ENCODE measurements around the gene GJA3.
A peak's percentile ranks its signal among the peaks of the same experiment; 100 is the strongest.

The GJA3 gene

GRCh38 chr13:20128459-20128931 lies 32.4 kb downstream of the GJA3 start:
- no peak for DNase-seq (ENCODE audit: low spot score)

DNA sequence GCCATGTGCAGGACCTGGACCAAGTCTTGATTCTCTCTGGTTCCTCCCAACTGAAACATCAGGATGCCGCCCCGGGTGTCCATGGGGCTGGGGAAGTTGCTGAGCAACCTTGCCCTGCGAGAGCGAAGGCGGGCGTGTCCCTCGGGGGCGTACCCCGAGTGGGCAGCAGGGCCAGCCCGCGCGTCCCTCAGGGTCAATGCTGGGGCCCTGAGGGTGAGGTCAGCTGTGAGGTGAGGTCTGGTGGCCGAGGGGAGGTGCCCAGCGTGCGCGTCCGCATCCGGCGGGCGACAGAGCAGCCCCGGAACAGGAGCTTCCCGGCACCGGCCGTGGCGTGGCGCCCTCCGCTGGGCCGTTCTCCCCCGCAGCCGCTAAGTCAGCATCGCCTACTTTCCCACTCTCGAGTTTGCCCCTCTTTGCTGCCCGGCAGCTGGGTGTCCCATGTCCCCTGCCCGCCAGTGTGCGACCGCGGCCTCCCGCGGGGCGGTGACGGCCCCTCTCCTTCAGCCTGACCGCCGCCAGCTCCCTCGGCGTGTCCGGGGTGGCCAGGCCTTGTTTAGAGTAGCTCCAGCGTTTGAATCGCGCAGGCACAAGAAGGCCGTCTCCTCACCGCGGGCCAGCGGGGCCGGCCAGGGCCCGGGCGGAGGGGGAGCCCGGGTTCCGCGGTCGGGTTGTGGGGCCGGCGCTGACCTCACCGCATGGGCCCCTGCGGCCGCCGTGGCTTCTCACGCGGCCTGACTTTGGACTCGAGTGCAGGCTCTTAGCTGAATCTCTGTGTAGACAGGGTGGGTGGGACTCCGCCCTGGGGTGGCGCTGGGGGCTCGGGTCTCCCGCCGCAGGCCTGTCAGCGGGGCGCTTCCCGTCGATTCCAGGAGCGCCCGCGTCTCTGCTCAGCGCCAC lies 33.0 kb downstream of the GJA3 start:
- peak; percentile 41 for DNase-seq (ENCODE audit: low spot score)

GRCh38 chr13:20127262-20127561 lies 33.6 kb downstream of the GJA3 start:
- DNase-seq (ENCODE audit: low spot score), result no peak

- DNase-seq (ENCODE audit: low spot score), result no peak
Measured at GRCh38 chr13:20126541-20127261, 34.2 kb downstream of the GJA3 start.

GRCh38 chr13:20125783-20126165 lies 35.1 kb downstream of the GJA3 start:
- no peak for DNase-seq (ENCODE audit: low spot score)

DNA sequence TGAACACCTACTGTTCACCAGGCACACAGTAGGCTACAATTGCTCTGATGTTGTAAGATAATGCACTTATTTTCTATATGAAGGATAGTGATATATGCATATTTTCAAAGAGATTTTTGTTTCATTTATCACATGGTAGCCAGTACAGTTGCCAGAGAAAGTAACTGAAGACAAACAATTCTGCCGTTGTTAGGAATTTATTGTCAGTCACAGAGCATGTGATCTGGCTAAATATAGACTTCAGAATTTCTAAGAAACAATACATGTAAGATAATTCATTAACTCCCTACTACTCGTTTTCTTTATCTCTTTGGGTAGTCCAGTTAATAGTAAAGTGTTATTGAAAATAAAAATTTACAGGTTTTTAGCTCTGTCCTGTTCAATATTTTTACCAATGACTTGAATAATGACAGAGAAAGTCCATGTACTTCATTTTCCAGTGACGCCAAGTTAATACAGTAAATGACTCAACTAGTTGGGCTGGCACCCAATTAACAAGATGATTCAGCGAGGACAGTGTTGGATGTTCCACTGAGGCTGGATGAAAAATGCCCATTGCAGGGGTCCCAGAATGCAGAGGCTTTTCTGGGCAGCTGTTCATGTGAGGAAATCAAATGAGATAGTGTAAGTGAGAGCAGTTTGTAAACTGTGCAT lies 35.6 kb downstream of the GJA3 start:
- no peak for DNase-seq (ENCODE audit: low spot score)

GRCh38 chr13:20124303-20124702 lies 36.5 kb downstream of the GJA3 start:
- no peak for DNase-seq (ENCODE audit: low spot score)

- DNase-seq (ENCODE audit: low spot score), result no peak
Measured at GRCh38 chr13:20121159-20121525, 39.7 kb downstream of the GJA3 start.

DNA sequence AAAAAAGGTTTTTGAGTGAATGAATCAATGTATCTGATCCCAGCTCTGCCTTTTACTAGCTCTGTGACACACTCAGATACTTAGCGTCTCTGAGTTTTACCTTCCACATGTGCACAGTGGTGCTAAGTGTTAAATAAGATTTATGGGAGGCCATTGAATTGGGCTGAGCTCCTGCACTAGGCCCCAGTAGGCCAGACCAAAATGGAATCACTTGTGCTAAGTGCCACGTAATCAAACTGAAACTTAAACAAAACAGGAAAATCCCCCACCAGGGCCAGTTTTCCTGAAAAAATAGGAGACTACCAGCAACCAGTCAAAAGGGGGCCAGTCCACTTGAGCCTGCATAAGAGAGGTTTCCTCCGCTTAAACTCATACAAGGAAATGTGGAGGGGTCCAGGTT lies 40.9 kb downstream of the GJA3 start:
- DNase-seq (ENCODE audit: low spot score), result no peak

DNA sequence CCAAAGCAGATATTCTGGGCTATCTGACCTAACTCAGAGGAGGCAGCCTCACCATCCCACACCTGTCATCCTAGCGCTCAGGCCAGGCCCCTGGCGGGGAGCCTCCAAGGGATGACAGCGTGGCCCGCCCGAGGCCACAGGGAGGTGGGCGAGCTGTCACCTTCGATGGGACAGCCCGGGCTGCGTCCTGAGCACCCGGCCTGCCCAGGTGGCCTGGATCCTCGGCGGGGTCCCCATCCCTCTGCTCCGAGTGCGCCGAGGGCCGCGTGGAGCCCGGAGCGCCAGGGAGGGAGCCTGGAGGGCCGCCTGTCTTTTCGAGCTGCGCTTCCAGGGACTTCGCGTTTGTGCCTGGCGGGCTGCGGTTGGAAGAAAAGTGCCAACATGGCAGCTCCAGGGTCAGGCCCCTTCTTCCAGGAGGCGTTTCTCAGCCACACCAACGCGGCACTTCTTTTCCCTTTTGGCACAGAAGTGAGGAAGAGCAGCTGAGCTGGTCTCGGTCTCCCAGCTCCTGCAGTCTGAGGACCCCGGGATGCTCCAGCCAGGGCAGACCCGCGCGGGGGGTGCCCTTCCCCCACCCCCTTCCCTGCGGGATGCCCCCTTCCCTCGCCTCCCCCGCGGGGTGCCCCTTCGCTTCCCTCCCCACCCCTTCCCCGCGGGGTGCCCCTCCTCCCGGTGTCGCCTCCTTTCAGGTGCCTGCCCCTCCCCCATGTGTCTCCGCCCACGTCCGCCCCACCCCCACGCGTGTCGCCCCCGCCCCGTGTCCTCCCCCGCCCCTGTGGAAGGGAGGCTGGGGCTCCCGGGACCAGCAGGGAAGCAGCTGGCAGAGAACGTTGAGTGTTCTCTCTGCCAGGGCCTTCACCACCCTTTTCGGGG lies 42.3 kb downstream of the GJA3 start:
- no peak for DNase-seq (ENCODE audit: low spot score)

DNA sequence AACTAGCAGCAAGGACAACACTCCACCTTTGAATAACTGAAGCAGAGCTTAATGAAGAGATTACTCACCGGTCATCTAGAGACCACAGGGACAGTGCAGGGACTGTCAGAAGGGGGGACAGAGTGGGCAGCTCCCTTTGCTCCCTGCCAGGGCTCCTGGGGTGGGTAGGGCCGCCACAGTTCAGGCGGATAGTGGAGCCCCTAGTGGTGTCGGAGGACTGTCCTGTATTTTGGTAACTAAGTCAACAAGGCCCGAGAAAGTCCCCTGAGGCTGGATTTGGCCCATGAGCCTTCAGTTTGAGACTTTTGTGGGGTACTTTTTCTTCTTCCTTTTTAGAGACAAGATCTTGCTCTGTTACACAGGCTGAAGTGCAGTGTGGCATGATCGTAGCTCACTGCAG lies 44.6 kb downstream of the GJA3 start:
- no peak for DNase-seq (ENCODE audit: low spot score)

DNA sequence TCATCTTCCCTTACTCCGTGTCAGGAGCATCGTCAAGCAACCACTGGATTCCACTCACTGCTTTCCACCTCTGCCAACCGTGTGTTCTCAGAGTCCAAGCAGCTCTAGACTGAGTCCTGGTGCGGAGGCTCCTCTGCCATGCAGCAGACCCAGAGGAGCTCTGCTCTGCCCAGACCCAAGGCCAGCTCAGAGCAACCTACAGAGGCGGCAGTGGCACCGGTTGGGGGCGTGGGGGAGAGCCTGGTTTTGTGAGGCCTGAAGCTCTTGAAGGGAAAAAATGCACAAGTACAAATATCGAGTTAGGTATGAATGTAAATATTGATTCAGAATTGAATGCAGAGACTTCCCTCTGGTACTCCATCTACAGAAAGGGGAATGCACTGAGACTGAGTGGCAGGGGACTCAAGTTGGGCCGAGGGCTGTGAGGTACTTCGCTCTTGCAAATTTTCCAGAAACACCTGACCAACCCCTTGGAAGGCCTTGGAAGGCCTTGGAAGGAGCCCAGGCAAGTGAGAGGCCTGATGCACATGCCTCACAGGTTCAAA lies 46.7 kb downstream of the GJA3 start:
- no peak for DNase-seq (ENCODE audit: low spot score)

GRCh38 chr13:20109037-20109436 lies 51.8 kb downstream of the GJA3 start:
- no peak for DNase-seq (ENCODE audit: low spot score)

DNA sequence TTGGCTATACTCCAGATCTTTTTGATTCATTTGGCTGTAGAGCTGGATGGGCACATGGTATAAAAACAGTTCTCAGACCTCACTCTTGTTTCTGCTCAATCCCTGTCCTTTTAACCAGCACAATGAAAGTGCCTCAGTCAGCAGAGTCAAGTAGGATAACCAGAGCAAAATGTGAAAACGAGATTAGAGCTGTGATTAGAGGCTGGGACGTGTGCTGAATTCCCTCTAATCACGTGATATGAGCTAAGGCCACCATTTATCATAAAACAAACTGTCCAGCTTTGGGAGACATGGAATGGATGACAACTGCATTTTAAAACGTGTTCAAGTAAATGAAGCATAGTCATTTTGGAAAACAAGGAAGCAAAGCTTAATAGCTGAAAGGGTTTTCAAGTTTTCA lies 54.1 kb downstream of the GJA3 start:
- DNase-seq (ENCODE audit: low spot score), result peak; percentile 41

- DNase-seq (ENCODE audit: low spot score), result no peak
Measured at GRCh38 chr13:20105161-20105689, 55.6 kb downstream of the GJA3 start.

- DNase-seq (ENCODE audit: low spot score), result no peak
Measured at GRCh38 chr13:20102525-20103180, 58.2 kb downstream of the GJA3 start.

- DNase-seq (ENCODE audit: low spot score), result peak; percentile 66
Measured at GRCh38 chr13:20101467-20102316, 59.2 kb downstream of the GJA3 start.

- DNase-seq (ENCODE audit: low spot score), result no peak
Measured at GRCh38 chr13:20099319-20099718, 61.5 kb downstream of the GJA3 start.

DNA sequence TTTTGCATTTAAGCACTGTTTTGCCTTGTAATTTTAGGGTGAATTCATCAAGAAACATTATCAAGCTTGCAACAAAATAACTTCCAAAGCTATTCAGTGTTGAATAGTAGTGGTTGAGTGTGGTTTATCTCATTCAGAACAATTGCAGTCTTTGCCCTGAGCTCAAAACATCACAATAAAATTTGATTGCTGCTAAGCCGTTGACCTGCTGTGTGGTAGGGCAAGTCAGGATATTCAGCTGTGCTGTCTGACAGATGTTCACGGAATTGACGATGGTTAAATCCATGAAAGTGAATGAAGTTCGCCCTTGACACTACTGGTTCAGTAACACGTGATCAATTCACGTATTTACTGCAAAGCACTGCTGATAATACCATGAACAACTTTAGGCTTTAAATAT lies 66.9 kb downstream of the GJA3 start:
- DNase-seq (ENCODE audit: low spot score), result no peak

DNA sequence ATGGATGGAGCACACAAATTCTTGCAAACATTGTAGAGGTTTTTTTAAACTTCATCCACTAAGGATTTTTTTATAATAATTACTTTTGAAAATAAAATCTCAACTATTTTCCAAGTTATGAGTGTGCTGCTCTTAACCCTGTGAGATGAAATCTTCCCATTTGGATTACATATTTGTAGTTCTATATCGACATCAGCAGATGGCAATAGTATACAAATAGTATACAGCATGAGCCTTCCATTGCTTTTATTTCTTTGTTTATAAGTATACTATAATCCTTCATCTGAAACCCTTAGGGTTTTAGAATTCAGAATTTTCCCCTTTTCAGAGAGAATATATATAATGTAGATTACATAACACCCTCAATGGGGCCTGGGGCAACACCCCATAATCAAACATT lies 70.5 kb downstream of the GJA3 start:
- DNase-seq (ENCODE audit: low spot score), result no peak
